HG02840 (cell line): Measurements from ENCODE around the gene PARK7.
"Not testable (repeated sequence)": the region's sequence is repeated elsewhere in the genome, so short reads cannot be mapped to it uniquely, and the experiment has no call there.

Source experiments
- ATAC-seq: cut with Tn5 transposase; IDR thresholded peaks from one replicate; pipeline ENCODE4 v1.9.1; 2021; ENCODE audit warnings: mild to moderate bottlenecking, moderate library complexity, moderate number of reproducible peaks; ENCODE audit not compliant: unreplicated experiment, low FRiP score

The PARK7 gene

GRCh38 chr1:7942214-7942921 is 19.1 kb upstream of the PARK7 start:
- no peak for ATAC-seq

- ATAC-seq, result no peak
These were observed 18.3 kb upstream of the PARK7 start for GRCh38 chr1:7943251-7943650.

- ATAC-seq, result no peak
These were observed 12.6 kb upstream of the PARK7 start for GRCh38 chr1:7948960-7949359.

DNA sequence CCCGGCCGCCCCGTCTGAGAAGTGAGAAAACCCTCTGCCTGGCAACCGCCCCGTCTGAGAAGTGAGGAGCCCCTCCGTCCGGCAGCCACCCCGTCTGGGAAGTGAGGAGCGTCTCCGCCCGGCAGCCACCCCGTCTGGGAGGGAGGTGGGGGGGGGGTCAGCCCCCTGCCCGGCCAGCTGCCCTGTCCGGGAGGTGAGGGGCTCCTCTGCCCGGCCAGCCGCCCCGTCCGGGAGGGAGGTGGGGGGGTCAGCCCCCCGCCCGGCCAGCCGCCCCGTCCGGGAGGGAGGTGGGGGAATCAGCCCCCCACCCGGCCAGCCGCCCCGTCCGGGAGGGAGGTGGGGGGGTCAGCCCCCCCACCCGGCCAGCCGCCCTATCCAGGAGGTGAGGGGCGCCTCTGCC is 8.7 kb upstream of the PARK7 start:
- not testable (repeated sequence) for ATAC-seq

DNA sequence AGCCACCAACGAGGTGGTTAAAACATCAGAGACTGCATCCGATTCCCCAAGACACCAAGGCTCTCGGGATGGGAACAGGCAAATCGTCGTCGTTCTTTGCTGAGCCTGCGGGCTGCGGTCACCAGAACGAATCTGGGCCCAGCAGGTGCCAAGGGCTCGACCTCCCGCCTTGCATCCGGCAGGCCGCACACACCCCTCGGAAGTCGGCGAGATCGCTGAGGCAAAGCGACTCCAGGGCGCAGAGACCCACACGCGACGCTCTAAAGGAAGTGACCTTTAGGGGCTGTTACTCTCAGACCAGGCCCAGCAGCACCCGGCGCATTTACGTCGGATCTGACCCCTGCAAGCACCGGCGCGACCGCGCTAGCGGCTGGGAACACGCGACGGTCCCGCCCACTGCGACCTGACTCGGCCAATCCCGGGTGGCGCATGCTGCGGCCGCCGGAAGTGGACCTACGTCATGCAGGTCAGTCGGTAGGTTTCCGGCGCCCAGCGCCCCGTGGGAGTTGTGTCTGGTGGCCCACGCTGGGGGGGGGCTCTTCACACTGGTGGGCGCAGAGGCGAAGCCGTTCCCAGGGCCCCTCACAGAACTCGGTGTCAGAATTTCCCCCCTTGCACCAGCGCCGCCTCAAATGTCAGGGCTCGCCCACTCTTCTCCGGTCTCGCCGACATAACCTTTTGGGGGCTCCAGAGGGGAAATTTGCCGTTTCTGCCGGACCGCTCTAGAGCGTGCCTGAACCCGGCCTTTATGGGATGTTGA is 7.5 kb upstream of the PARK7 start:
- peak; percentile 95 for ATAC-seq

- no peak for ATAC-seq
These were observed 6.8 kb upstream of the PARK7 start for GRCh38 chr1:7954683-7955082.

DNA sequence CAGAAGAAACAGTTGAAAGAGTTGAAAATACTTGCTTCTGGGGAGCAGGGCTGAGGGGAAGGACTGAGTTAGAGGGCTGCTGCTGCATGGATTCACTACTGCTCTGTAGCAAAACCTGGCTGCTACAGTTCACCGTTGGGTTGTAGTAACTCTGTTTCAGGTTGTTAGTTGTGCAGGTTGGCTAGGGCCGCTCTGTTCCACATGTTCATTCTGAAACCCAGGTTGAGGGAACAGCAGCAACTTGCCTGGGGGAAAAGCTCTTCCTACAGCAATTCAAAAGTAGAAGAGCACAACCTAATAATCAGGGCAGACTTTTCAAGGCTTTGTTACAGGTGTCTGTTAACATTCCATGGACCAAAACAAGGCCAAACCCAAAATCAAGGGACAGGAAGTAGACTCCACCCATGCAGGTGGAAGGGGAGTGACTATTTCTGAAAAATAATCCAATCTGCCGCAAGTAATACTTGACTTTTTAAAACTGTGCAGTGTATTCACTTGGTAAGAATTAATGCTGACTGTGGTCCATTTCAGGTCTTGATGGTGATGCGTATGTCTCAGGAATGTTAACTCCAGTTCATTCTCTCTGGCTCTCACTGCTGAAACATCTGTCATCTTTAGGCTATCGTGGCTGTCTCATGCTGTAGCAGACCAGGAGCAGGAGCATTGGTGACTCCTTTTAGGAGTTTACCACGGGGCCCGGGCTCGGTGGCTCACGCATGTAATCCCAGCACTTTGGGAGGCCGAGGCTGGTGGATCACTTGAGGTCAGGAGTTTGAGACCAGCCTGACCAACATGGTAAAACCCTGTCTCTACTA is 5.1 kb upstream of the PARK7 start:
- ATAC-seq, result no peak

- no peak for ATAC-seq
These were observed 1.3 kb upstream of the PARK7 start for GRCh38 chr1:7960165-7960564.

DNA sequence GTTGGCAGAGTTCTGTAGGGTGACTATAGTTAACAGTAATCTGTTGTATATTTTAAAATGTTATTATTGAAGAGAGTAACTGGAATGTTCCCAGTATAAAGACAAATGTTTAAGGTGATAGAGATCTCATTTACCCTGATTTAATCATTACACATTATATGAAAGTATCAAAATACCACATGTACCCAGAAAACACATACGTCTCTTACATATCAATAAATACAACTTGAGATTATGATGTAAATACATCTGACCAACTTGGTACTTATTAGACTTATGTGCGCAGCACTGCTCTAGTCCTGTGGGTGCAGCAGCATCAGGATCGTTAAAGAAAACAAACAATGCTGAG is 670 bp upstream of the PARK7 start:
- ATAC-seq, result no peak

DNA sequence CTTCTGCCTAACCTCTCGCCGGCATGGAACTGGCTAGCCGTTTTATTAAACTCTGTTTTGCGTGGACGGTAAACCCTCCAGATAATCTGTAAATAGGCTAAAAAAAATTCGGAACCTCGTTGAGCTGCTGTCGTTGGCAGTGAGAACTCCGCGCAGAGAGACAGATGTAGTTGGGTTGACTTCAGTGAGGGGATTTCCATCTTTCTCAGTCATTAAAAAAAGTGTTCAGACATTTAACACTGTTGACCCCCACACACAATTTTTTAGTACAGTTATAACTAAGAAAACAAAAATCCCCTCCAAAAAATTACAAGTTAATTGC is 464 bp downstream of the PARK7 start:
- ATAC-seq, result peak; percentile 2

DNA sequence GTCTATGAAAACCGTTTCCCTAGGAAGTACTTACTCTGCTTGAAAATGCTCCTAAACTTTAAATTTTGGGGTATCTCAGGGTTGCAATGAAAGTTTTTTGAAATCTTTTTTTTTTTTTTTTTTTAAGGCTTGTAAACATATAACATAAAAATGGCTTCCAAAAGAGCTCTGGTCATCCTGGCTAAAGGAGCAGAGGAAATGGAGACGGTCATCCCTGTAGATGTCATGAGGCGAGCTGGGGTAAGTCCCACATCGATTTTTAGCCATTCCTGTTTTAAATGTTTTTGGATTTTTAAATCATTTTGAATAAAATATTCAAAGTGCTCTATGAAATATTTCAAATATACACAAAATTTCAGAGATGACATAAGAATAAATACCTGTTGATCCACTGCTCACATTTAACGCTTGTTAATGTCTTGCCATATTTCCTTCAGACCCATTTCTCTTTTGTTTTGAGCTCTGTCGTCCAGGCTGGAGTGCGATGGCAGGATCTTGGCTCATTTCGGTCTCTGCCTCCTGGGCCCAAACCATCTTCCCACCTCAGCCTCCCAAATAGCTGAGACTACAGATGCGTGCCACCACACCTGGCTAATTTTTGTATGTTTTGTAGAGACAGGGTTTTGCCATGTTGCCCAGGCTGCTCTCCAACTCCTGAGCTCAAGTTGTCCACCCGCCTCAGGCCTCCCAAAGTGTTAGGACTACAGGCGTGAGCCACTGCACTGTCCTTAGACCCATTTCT is 1.3 kb downstream of the PARK7 start:
- ATAC-seq, result no peak

DNA sequence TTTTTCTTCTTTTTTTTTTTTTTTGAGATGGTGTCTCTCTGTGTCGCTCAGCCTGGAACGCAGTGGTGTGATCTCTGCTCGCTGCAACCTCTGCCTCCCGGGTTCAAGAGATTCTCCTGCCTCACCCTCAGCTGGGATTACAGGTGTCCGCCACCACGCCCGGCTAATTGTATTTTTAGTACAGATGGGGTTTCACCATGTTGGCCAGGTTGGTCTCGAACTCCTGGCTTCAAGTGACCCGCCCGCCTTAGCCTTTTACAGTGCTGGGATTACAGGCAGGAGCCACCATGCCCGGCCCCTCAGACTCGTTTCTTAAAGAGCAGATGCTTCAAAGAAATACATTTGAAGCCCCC is 1.8 kb downstream of the PARK7 start:
- ATAC-seq, result not testable (repeated sequence)

DNA sequence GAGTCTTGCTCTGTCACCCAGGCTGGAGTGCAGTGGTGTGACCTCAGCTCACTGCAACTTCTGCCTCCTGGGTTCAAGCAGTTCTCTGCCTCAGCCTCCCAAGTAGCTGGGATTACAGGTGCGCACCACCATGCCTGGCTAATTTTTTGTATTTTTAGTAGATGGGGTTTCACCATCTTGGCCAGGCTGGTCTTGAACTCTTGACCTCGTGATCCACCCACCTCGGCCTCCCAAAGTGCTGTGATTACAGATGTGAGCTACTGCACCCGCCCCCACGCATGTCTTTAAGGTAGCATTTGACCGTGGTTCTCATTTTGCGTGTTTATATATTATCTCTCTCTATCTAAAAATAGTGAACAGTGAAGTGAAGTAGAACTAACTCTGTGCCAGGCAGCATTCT is 2.3 kb downstream of the PARK7 start:
- not testable (repeated sequence) for ATAC-seq

DNA sequence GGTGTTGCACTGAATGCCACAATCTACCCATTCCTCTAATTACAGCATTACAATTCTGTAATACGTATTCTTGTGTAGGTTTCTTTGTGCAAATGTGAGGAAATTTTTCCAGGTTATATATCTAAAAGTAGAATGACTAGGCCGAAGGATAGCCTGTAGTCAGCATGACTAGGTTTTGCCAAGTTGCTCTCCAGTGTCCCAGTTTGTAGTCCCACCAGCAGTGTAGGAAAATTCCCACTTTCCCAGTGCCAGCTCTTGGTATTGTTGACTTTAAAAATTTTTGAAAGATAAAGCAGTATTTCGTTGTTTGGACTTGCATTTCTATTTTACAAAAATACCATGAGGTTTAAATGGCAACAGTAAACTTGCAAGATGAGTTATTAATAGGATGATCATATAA is 3.0 kb downstream of the PARK7 start:
- no peak for ATAC-seq

GRCh38 chr1:7967196-7967595 is 5.7 kb downstream of the PARK7 start:
- ATAC-seq, result no peak

DNA sequence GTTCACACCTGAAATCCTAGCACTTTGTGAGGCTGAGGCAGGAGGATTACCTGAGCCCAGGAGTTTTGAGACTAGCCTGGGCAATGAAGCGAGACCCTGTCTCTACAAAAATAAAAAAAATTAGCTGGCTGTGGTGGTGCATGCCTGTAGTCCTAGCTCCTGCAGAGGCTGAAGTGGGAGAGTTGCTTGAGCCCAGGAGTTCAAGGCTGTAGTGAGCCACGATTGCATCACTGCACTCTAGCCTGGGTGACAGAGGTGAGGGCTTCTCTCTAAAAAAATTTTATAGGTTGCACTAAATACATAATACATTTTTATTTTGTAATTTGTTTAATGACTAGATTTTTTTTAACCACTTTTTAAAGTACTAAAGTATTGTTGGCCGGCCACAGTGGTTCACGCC is 6.1 kb downstream of the PARK7 start:
- no peak for ATAC-seq

GRCh38 chr1:7970246-7970645 is 8.7 kb downstream of the PARK7 start:
- no peak for ATAC-seq

DNA sequence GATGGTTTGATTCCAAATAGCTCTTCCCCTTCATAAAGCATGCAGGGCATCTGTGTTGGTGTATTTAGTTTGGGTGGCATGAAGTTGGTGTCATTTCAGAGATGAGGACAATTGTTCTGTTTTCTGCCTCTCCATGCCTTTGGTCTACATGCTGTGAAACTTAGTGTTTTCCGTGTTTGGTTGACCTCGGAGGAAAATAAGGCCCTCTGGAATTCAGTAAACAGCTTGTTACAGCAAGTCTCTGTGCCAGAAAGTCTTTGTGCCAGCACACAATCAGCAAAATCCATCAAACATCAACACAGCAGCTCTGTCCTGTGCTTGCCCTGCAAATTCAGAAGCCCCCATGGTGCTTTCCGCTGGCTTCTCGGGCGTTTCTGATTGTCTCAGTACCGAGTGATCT is 9.5 kb downstream of the PARK7 start:
- ATAC-seq, result no peak

- ATAC-seq, result no peak
These were observed 10.8 kb downstream of the PARK7 start for GRCh38 chr1:7972285-7972684.

DNA sequence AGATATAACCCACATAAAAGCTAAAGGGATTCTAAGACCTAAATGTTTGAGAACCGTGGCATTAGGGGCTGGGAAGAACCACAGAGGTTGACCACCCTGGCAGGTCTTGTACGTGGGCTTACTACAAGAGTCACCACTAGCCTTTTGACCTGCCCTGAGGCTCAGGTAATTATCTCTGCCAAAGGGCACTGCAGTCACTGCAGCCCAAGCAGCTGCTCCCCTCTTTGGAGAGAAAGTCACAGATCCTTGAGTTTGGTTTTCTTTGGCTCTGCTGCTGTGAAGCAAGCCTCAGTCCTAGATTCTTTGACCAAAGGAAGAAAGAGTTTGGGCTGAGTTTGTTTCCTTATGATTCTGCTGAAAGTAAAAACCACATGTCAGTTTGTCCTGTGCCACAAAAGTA is 11.6 kb downstream of the PARK7 start:
- ATAC-seq, result no peak
